HPDE6-E6E7 (cell line): ENCODE measurements around the gene DIAPH2.
"Not testable (repeated sequence)": the region's sequence is repeated elsewhere in the genome, so short reads cannot be mapped to it uniquely, and the experiment has no call there.

Experiments
- DNase-seq: peaks from one replicate; pipeline ENCODE4 v3.0.0; 2011; ENCODE audit warnings: missing footprints; ENCODE audit errors: extremely low spot score

DIAPH2 gene

DNA sequence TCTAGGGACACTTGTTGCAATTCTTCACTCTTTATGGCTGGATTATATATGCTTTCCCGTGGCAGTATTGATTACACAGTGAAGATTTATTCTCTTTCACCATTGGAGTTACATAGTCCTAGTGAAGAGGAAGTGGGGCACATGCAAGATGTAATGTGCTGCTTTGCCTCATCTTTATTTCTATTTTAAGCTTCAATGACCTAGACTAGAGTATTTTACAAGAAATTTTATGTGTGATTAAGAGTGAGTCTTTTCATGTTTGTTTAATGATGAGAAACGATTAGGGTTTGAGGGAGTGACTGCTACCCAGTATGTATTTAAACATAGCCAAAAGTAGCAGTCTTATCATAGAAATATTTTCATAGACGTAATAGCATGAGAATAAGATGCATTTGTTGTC lies 30.8 kb downstream of the DIAPH2 start:
- DNase-seq = no peak

DNA sequence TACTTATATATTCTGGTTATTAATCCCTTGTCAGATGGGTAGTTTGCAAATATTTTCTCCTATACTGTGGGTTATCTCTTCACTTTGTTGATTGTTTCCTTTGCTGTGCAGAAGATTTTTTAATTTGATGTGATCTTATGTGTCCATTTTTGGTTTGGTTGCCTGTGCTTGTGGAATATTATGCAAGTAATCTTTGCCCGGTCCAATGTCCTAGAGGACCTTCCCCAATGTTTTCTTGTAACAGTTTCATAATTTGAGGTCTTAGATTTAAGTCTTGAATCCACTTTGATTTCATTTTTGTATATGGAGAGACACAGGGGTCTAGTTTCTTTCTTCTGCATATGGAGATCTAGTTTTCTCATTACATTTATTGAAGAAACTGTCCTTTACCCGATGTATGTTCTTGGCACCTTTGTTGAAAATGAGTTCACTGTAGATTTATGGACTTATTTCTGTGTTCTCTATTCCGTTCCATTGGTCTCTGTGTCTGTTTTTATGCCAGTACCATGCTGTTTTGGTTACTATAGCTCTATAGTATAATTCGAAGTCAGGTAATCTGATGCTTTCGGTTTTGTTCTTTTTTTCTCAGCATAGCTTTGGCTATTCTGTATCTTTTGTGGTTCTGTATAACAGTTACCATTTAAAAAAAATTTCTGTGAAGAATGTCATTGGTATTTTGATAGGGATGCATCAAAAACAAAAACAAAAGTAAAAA lies 34.7 kb downstream of the DIAPH2 start:
- DNase-seq = no peak

DNA sequence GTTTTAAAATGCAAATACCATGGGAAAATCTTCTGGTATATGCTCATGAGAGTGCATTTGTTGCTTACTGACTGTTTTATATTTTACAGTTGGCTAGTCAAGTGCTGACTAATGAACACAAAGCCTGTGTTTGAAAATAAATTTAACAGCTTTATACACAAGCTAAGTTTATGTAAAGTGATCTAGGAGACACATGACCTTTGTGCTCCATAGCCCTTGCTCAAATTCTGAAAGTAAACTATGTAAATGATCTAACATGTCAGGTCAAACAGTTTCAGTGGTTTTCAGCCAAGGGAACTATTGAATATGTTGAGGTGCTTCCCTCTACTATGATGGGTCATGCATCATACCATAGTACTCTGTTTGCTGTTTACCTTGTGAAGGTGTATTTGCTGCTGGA lies 36.7 kb downstream of the DIAPH2 start:
- no peak for DNase-seq

DNA sequence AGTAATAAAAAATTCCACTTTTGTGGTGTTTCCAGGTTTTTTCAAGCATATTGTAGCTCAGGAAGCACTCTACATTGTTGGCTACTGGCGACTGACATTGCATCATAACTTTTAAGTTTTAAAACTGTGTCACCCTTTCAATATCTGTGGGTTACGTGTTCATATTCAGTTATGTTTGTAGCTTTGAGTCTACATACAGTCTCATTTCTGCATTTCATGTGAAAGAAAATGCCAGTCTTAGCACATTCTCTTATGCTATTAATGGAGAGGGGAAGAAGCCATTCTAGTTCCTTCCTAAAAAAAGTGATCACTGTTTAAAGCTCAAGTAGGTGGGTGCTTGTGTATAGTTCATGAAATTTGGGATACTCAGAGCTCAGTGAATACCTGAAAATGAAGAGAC lies 38.1 kb downstream of the DIAPH2 start:
- DNase-seq = no peak

DNA sequence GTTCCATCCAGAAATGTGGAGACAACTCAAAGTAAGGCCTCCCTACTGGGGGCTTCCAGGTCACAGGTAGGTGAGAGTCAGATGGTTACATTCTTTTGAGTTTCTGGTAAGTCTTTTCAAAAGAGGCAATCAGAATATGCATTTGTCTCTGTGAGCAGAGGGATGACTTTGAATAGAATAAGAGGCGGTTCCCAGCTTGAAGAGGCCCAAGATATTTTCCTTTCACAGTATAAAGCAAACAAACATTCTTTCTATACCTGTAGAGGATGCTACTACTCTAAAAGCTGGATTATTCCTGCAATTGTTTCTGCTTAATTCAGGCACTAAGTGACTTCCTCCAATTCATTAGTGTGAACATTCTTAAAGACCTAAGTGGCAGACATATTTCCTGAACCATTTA lies 44.4 kb downstream of the DIAPH2 start:
- no peak for DNase-seq

DNA sequence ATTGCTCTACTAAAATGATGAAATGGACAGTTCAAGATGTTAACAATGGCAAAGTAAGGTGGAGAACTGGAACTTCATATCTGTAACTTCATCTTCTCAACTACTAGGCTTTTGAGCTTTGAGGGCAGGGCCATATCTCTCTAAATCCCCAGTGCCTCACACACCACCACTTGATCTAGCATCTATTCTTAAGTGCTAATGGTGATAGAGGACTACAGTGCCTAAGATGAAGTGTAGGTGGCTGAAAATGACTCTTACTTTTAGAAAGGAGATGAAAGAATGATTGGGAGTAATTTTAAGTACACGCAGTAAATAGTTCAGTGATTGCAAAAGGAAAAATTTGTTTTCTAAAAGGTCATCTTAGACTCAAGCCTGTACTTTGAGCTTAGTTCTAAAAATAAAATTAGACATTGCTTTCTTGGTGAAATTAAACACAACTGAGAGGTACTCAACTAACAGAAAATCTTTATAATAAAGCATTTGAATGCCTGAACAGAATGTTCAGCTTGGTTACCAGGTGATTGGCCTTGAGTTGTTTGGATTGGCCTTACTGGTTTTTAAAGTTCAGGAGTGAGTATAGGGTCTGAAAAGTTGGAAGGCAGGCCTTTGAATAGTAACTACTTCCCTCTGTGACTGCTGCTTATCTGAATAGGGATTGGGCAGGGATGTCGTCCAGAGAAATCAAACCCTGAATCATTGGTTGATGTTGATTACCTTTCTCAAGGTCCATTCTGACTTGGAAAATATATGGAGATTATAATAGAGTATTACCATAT lies 45.4 kb downstream of the DIAPH2 start:
- no peak for DNase-seq

DNA sequence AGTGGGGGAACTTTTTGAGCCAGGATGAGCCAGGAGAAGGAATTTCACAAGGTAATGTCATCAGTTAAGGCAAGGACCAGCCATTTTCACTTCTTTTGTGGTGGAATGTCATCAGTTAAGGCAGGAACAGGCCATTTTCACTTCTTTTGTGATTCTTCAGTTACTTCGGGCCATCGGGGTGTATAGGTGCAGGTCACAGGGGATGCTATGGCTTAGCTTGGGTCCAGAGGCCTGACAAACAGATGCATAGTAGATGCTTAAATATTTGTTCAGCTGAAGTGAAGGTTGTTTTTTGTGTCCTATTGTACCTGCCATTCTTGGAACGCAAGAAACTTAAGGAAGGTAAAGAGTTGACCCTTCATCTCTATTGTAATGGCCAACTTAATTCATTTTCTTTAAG lies 46.4 kb downstream of the DIAPH2 start:
- not testable (repeated sequence) for DNase-seq

DNA sequence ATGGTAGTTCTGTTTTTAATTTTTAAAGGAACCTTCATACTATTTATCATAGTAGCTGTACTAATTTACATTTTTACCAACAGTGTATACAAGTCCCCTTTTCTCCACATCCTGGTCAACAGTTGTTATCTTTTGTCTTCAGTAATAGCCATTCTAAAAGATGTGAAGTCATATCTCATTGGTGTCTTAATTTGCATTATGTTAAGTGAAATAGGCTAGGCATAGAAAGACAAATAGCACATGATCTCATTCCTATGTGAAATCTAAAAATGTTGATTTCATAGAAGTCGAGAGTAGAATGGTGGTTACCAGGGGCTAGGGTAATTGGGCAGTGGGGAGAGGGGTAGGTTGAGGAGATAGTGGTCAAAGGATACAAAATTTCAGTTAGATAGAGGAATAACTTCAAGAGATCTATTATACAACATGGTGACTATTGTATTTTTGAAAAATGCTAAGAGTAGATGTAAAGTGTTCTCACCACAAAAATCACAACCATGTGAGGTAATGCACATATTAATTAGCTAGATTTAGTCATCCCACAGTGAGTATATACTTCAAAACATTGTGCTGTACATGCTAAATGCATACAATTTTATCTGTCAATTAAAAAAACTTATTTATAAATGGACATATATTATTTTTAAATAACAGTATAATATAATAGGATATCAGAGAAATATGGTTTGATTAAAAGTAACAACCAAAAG lies 58.9 kb downstream of the DIAPH2 start:
- DNase-seq = no peak

DNA sequence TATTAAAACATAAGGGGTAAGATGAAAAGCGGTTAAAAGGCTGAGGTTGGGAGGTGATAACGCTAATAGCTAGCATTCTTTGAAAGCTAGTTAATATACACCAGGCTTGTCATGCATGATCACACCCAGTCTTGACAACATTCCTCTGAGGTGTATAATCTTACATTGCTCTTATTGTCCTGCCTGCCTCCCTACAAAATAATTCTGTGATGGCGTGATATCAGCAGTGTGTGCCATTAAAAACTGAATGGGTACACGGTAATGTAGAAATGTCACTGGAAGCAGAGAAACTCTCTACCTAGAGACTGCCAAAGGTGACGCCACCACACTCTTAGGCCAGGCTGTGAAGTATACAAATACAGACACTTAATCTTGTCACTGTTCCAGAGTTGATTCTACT lies 68.1 kb downstream of the DIAPH2 start:
- no peak for DNase-seq

DNA sequence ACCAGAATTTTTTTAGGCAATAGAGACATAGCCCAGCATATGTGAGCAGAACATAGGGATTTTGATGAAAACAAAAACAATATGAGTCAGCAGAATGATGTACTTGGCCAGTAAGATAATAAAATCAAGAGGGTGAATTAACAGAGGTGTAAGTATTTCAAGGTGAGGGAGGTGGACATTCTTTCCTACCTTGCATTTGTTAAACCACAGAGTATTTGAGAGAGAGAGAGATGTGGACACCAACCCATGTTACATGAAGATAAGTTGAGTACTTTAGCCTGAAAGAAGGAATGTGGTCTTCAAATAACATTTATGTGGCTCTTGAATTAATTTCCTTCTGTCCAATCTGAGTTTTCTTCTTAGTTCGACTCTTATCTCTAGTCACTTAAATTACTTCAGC lies 68.6 kb downstream of the DIAPH2 start:
- DNase-seq = no peak

DNA sequence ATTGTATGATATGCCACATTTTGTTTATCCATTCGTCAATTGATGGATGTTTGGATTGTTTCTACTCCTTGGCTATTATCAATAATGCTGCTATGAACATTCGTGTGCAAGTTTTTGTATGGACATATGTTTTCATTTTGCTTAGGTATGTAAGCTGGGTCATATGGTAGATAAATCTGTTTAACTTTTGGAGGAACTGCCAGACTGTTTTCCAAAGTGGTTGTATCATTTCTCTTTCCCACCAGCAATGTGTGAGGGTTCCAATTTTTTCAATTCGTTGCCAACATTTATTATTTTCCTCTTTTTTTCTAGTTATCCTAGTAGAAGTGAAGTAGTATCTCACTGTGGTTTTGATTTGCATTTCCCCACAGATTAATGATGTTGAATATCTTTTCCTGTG lies 71.8 kb downstream of the DIAPH2 start:
- no peak for DNase-seq

DNA sequence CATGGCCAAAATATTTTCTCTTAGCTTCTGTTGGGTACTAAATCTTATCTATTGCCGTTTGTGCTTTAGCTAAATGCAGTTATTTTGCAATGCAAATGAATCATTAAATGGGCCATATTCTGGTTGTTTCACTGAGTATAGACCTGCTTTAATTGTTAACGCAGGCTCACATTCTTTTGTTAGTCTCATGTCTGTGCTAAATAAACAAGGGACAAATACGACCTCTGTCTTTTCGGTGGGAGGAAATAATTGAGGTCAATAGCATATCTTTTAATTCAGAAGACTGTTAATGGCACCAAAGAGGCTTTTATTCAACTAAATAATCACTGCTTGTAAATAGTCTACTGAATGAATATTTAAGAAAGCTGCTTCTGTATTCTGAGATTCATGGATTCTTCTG lies 76.9 kb downstream of the DIAPH2 start:
- no peak for DNase-seq

DNA sequence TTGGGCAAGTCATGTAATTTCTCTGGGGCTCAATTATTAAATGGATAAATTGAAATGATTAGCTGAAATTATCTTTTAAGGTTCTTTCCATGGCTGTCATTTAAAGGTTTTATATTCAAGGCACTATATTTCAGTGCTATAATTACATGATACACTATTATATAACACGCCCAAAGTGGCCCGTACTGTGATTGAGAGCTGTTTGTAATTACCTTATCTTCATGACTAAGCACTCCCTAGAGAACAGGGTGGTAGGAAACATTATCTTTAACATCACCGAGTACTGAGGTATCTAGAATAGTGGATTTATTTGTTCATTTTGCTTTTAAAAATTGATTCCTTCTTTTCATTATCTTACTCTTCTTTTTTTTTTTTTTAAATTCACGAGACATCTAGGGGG lies 79.0 kb downstream of the DIAPH2 start:
- no peak for DNase-seq

DNA sequence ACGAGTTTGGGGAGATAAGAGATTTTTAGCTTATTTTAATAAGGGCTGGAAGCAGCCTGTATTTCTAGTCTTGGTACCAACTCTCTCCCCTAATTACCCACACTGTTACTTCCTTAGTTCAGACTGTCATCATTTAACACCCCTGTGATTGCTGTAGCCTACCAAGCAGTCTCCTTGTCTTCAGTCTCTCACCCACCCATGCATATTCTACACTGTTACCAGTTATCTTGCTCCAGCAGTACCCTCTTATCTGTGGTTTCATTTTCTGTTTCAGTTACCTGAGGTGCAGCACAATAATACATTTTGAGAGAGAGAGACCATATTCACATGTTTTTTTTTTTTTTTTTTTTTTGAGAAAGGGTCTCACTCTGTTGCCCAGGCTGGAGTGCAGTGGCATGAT lies 80.2 kb downstream of the DIAPH2 start:
- no peak for DNase-seq

DNA sequence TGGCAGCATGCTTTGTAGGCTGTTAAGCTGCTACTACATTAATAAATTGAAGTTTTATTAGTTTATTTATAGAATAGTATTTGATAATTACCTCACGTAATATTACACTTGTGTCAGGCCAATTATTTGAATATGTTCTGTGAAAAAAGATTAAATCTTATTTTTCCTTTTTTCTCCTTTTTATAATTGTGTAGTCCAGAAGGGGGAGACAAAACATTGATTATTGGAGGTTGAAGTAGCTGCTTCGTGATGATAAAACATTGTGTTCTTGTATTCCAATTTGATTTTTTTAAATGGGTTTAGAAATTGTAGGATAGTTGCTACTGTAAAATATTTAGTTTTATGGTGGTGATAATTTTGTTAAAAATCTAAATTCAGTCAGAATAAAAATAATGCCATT lies 85.7 kb downstream of the DIAPH2 start:
- DNase-seq = no peak

DNA sequence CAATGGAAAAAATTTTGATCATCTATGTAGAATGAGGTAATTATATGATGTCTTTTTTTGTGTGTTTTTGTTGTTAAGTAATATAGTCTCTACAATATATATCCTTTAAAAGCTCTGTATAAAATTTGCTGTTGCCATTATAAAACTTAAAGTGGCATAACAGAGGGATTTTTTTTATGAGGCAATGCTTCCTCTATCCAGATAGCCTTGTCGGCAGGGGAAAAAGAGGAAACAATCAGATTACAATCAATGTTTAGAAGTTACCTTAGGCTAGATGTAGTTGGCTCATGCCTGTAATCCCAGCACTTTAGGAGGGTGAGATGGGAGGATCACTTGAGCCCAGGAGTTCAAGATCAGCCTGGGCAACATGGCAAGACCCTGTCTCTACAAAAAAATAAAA lies 86.8 kb downstream of the DIAPH2 start:
- DNase-seq = no peak

DNA sequence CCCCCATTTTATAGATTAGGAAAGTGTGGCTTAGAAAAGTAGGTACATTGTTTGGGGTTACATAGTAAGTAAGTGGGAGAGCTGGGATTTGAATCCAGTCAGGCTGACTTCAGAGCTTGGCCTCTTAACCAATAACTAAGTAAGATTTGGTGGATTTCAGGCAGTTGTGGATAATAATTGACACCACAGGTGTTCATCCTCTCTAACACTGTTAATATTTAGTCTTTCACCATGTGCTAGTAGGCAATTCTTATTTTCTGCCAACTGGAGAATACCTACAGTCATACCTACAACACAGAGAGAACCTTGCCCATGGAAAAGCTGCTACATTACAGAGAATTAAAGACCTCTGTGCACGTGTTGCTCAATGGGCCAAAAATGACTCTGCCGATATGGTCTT lies 89.5 kb downstream of the DIAPH2 start:
- DNase-seq = no peak

DNA sequence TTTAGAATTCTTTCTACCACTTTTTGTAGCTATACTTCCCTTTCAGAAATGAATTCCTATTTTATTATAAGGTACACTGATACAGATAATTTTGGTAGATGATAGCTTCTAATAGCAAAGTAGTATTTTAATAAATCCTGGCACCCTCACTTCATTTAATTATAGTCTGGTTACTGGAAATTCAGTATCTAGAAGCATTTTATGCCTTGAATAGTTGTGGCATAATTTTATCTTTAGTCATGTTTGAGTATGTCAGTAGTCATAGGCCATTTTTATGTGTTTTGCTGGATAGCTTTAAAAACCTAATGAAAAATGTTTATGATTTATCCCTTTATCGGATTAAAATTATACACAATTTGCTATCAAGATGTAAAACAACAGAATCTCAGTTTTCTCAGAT lies 92.3 kb downstream of the DIAPH2 start:
- DNase-seq = no peak

DNA sequence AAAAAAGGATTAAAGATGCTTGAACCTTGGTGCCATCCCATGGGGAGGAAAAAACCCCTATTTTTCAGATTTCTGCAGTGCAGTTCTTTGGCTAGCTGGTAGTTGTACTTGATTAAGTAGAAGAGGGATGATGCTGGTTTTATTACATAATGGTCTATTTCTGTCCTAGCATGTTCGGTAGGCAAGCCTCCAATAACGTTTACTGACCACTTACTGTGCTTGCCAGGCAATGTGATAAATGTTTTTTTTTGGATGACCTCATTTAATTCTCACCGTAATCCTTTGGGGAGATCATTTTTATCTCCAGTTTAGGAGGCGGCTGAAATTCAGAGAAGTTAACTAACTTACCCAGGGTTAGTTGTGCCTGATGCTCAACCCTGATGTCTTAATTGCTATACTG lies 106.9 kb downstream of the DIAPH2 start:
- no peak for DNase-seq

DNA sequence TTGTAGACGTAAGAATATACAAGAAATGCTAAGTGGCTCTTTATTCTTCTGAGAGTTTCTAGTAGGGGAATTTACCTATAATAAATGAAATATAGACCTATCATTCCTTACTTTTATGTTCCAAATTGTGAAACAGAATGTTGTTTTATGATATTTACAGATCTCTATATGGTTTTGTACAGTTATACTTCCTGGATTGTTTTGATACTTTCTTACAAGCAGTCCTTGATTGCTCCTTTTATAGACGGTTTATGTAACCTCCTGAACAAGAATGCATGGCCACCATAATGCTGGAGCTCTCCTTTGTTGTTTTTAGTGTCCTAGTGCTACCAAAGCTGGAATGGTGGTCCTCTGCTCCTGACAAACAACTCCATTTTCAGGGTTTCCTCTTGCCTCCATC lies 107.4 kb downstream of the DIAPH2 start:
- no peak for DNase-seq

DNA sequence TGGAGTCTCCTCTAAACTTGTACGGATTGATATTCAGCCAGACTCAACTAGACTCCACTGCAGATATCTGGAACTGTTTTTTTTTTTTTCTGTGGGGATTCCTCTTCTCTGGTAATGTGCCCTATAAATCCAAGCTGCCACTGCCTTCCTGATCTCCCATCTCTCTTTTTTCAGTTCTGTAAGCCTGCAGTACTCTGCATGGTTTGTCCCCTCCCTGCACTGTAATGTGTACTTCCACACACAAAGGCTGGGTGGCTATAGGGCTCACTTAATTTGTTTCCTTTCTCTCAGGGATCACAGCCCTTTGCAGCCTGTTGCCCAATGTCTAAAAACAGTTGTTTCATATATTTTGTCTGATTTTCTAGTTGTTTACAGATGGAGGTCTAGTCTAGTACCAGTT lies 114.3 kb downstream of the DIAPH2 start:
- DNase-seq = no peak

DNA sequence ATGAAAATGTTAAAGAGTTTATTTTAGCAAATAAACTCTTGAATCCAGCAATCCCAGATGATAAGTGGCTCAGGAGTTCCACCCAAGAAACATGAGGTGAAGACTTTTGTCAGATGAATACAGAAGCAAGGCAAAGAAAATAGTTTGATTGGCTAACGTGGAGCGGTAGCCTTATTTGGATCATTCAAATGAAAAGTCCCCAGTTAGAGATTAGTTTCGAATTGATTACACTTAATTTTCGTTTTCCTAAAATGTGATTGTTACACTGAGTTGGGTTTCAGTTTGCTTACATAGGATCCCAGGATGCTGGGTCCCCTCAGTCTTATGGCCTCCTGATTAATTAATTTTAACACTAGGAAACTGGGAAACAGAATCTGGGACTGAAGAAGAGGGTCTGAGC lies 122.7 kb downstream of the DIAPH2 start:
- no peak for DNase-seq

DNA sequence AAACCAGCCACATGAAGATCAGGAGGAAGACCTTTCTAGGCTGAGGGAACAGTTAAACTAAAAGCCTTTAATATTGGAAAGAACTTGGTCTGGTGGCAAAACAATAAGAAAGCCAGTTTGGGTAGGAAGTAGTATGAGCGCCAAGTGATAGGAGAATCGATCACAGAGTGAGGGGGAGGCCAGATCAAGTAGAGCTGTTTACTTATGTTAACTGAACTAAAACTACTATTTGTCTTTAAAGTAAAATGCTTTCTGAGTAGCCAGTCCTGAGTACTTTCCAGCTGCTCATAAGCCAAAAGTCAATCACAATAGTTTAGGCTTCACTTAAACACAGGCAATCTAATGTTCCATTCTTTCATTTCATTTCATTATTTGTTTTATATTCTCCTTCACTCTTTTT lies 136.3 kb downstream of the DIAPH2 start:
- no peak for DNase-seq
